Common myeloid progenitor, CD34-positive (primary cell): ENCODE measurements around the gene NCOA7.
A peak's percentile ranks its signal among the peaks of the same experiment; 100 is the strongest.

Source experiments
- CTCF ChIA-PET: fragments of 350-600 bp; sonication (Branson Sonifier 250); formaldehyde crosslinking; loops from one replicate; lab custom pipeline; 2021; ENCODE audit warnings: antibody characterized with exemption; lab: Charles Lee
- POLR2A ChIA-PET: fragments of 350-600 bp; sonication (Branson Sonifier 250); formaldehyde crosslinking; loops from one replicate; lab custom pipeline; 2021; ENCODE audit warnings: antibody characterized with exemption; lab: Charles Lee
- DNase-seq, 3 donors: peaks; one replicate each; pipeline versions ENCODE4 v3.0.0 to v3.0.0-alpha.2; 2013
- H3K27ac ChIP-seq, 2 experiments: 1 replicate in 1 of 2; 2 replicates in 1 of 2; pipeline ENCODE4 v1.7.0; 2013; ENCODE audit warnings: inconsistent platforms in 2 of 2, low read length in 2 of 2, mild to moderate bottlenecking in 2 of 2, low read depth in 1 of 2, moderate library complexity in 1 of 2; ENCODE audit not compliant: severe bottlenecking in 2 of 2, insufficient read depth in 1 of 2, poor library complexity in 1 of 2
- H3K27me3 ChIP-seq, 5 experiments: replicated peaks in 2 of 5; 1 replicate in 3 of 5; 2 replicates in 2 of 5; pipeline versions ENCODE4 v1.6.1 to v1.7.0; 2013; ENCODE audit warnings: low read length in 4 of 5, mild to moderate bottlenecking in 2 of 5, moderate library complexity in 2 of 5, inconsistent platforms in 1 of 5; ENCODE audit not compliant: insufficient read depth in 5 of 5, control insufficient read depth in 4 of 5
- H3K36me3 ChIP-seq, 4 experiments: 1 replicate in 2 of 4; 2 replicates in 2 of 4; pipeline versions ENCODE4 v1.6.1 to v1.7.0; 2013; ENCODE audit warnings: low read length in 3 of 4, control low read depth in 1 of 4, mild to moderate bottlenecking in 1 of 4; ENCODE audit not compliant: control insufficient read depth in 4 of 4, insufficient read depth in 4 of 4
- H3K4me1 ChIP-seq, 4 experiments: 1 replicate in 3 of 4; 2 replicates in 1 of 4; pipeline versions ENCODE4 v1.6.1 to v1.7.1; 2013; ENCODE audit warnings: low read length in 3 of 4, mild to moderate bottlenecking in 3 of 4, control low read depth in 1 of 4, inconsistent platforms in 1 of 4, moderate library complexity in 1 of 4; ENCODE audit not compliant: control insufficient read depth in 4 of 4, insufficient read depth in 4 of 4; ENCODE audit errors: control extremely low read depth in 1 of 4
- H3K4me3 ChIP-seq, 7 experiments: 1 replicate in 4 of 7; 2 replicates in 3 of 7; pipeline versions ENCODE4 v1.5.1 to v1.7.0; 2013; ENCODE audit warnings: mild to moderate bottlenecking in 7 of 7, low read length in 6 of 7, moderate library complexity in 6 of 7, inconsistent platforms in 2 of 7, low read depth in 2 of 7, control low read depth in 1 of 7; ENCODE audit not compliant: insufficient read depth in 4 of 7, control insufficient read depth in 1 of 7; ENCODE audit errors: extremely low read depth in 1 of 7
- H3K9me3 ChIP-seq, 5 experiments: 1 replicate in 4 of 5; 2 replicates in 1 of 5; pipeline versions ENCODE4 v1.6.1 to v1.7.1; 2013; ENCODE audit warnings: low read length in 4 of 5, mild to moderate bottlenecking in 2 of 5, inconsistent platforms in 1 of 5, low read depth in 1 of 5, moderate library complexity in 1 of 5; ENCODE audit not compliant: control insufficient read depth in 4 of 5, insufficient read depth in 2 of 5; ENCODE audit errors: control extremely low read depth in 1 of 5
- WGBS: methylation state at CpG from one replicate; pipeline ENCODE4 v1.1.5; 2013; ENCODE audit not compliant: insufficient coverage; 5-methylcytosine and 5-hydroxymethylcytosine counted together

The NCOA7 gene

DNA sequence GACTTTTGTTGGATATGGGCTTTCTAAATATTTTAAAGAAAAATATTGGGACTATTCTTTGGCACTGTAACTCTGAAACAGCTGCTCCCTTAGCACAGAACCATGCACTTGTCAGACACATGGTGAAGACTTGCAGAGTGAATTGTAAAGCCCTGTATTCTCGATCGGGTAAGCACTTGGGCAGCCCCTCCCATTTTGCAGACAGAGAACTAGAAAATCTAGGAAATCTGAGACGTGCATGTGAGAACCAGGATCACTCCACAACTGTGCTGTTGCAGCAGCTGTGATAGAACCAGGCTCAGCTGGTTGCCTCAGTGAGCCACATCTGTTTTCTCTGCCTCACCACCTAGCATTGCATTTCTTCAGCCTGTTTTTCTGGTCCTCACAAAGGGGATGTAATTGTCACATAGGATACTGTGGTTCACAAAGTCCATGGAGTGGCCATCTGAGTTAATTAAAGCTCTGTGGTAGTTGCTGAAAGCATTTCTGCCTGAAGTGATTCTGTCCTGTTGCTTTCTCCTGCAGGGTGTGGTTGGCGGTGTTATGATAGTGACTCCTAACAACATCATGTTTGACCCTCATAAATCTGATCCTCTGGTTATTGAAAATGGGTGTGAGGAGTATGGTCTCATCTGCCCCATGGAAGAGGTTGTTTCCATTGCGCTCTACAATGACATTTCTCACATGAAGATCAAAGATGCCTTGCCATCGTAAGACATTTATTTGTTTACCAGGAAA, 94.0 kb downstream of the NCOA7 start:
- DNase-seq: no peak
- 60% methylated on average over 4 of the region's 6 CpGs for WGBS
- POLR2A ChIA-PET: no interaction called here

DNA sequence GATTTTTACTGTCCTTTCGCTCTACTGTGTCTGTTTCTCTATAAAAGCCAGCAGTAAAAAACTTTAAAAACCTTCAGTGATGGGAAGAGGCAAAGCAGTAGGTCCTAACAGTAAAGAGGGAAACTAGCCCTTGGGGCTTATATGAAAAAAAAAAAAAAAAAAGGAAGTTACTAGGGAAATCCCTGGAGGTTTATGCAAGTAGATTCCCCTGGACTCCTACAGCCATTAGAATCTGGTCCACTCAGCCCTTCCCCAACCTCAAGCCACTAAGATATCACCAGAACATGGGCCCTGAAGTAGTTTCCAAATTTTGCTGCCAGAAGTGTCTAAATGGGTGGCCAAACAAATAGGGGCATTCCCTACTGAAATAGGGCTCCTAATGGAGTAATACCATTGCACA, 95.3 kb downstream of the NCOA7 start:
- POLR2A ChIA-PET: no interaction called here
- Histone ChIP-seq H3K36me3 (peaks cover 10 to 79% (median 26%) of the 10 kb centered on the region in 4 experiments), H3K4me1 (peaks cover 0 to 25% (median 4%) of the 10 kb centered on the region in 4 experiments), H3K27ac (no peak overlapping the region), H3K4me3 (no peak overlapping the region), H3K27me3 (no peaks in the 10 kb centered on the region), H3K9me3 (no peaks in the 10 kb centered on the region)
- CTCF ChIA-PET: interaction anchor here (0.6 to 2.0 kb wide), 3 partner anchors 8 to 67 kb away, joined by 3 to 9 read pairs (median 3); no protein-coding TSS in a partner anchor
- 100% methylated on average over 1 of the region's 1 CpG for WGBS
- peak in 1 of 3 donors; percentile 13 for DNase-seq

More for the DNA sequence above, 94.0 kb downstream of the NCOA7 start:
- no peaks in the 10 kb centered on the region for H3K27me3 ChIP-seq
- H3K27ac ChIP-seq: no peak overlapping the region
- H3K9me3 ChIP-seq: no peaks in the 10 kb centered on the region
- H3K4me1 ChIP-seq: peaks cover 0 to 25% (median 4%) of the 10 kb centered on the region in 4 experiments
- peak overlapping the region in 1 of 7 experiments; percentile 1 for H3K4me3 ChIP-seq
- peaks cover 8 to 75% (median 28%) of the 10 kb centered on the region in 4 experiments for H3K36me3 ChIP-seq
- CTCF ChIA-PET: interaction anchor here (0.6 to 2.0 kb wide), 10 partner anchors 10 to 99 kb away, joined by 3 to 11 read pairs (median 4); partner anchors contain the start of gene NCOA7

DNA sequence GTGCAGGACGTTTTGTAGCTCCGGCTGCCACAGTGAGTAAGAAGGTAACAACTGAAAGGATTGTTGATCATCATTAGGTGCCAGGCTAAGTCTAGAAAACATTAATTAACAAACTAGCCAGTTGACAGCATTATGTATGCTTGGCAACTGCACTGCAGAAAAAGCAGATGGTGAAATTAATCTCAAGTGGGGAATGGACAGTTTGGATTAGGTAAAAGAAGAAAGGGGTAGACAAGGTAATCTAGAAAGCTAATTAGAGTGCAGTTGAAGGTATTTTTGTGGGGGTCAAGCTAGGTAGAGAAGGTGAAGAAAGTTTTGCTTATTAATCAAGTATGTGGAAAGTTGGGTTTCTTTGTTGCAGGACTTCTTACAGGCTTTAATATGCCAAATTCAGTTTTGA, 96.2 kb downstream of the NCOA7 start:
- ChIA-PET CTCF (interaction anchor here (0.8 to 0.9 kb wide), 2 partner anchors 20 to 66 kb away, joined by 3 read pairs; no protein-coding TSS in a partner anchor), POLR2A (no interaction called here)
- Histone ChIP-seq H3K9me3 (no peaks in the 10 kb centered on the region), H3K4me1 (peaks cover 0 to 25% (median 4%) of the 10 kb centered on the region in 4 experiments), H3K27me3 (no peaks in the 10 kb centered on the region), H3K27ac (no peak overlapping the region), H3K36me3 (peaks cover 10 to 78% (median 24%) of the 10 kb centered on the region in 4 experiments), H3K4me3 (no peak overlapping the region)
- DNase-seq: no peak
- WGBS: no CpG with 5 or more reads among the region's 2 CpGs

DNA sequence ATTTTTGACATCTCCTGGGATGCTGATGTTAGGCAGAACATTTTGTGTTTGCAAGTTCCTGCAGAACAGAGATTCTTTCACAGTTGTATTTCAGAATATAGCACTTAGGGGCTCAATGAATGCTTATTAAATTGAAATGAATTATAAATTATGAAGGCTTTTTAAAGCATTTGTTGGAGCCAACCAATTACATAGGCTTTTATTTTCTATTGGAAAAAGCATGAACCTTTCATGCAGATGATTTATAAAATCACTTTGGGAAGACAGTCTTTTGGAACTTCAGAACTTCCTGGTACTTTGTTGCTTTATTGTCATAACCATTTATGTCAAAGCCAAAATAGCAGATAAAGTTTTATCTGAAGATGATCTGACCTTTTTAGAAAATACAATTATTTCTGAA, 96.6 kb downstream of the NCOA7 start:
- CTCF ChIA-PET: interaction anchor here (0.8 to 2.7 kb wide), 5 partner anchors 9 to 106 kb away, joined by 3 to 12 read pairs (median 7); partner anchors contain the start of gene NCOA7

DNA sequence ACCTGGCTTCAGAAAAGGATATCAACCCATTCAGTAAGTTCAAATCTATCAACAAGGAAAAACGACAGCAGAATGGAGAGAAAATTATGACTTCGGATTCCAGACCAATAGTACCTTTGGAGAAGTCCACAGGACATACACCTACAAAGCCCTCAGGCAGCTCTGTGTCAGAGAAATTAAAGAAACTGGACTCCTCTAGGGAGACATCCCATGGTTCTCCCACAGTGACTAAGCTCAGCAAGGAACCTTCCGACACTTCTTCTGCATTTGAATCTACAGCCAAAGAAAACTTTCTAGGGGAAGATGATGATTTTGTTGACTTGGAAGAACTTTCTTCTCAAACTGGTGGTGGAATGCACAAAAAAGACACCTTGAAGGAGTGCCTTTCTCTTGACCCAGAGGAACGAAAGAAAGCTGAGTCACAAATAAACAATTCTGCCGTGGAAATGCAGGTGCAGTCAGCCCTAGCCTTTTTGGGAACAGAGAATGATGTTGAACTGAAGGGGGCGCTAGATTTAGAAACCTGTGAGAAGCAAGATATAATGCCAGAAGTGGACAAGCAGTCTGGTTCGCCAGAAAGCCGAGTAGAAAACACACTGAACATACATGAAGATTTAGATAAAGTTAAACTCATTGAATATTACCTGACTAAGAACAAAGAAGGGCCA, 98.4 kb downstream of the NCOA7 start:
- Histone ChIP-seq H3K36me3 (peaks cover 17 to 74% (median 27%) of the 10 kb centered on the region in 4 experiments), H3K27ac (no peak overlapping the region), H3K4me1 (peaks cover 0 to 20% (median 1%) of the 10 kb centered on the region in 4 experiments), H3K9me3 (no peaks in the 10 kb centered on the region), H3K27me3 (no peaks in the 10 kb centered on the region), H3K4me3 (no peak overlapping the region)
- ChIA-PET POLR2A (no interaction called here), CTCF (interaction anchor here (0.8 to 4.5 kb wide), 9 partner anchors 10 to 107 kb away, joined by 3 to 20 read pairs (median 10); partner anchors contain the start of gene NCOA7)
- DNase-seq: peak; percentile 51 to 73 (median 70)
- 90% methylated on average over 4 of the region's 8 CpGs for WGBS

More for the DNA sequence above, 96.6 kb downstream of the NCOA7 start:
- Histone ChIP-seq H3K27me3 (no peaks in the 10 kb centered on the region), H3K36me3 (peaks cover 10 to 75% (median 23%) of the 10 kb centered on the region in 4 experiments), H3K4me3 (no peak overlapping the region), H3K27ac (no peak overlapping the region), H3K9me3 (no peaks in the 10 kb centered on the region), H3K4me1 (peaks cover 0 to 25% (median 4%) of the 10 kb centered on the region in 4 experiments)
- no peak for DNase-seq
- POLR2A ChIA-PET: no interaction called here

DNA sequence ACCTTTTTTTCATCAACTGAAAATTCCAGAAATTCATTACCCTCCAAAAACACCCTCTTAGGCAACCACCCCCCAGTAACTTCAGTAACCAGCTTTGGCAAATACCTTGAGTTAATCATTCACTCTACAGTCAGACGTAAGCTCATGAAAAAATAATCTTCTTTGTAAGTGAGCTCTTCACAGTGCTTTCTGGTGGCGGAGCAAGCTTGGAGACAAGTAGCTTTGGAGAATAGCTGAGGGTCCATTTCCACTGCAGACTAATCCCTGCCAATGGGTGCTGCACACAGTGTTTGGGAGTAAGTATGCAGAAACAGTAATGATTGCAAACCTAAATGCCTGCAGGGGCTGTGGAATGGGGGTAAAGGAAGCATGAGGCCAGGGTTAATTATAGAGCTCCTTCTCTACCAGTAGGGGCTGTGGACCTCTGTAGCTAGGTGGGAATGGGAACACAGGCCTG, 109.0 kb downstream of the NCOA7 start:
- no peak for DNase-seq
- Histone ChIP-seq H3K4me1 (peaks cover 0 to 9% (median 6%) of the 10 kb centered on the region in 4 experiments), H3K36me3 (peaks cover 9 to 57% (median 18%) of the 10 kb centered on the region in 4 experiments), H3K4me3 (no peak overlapping the region), H3K9me3 (no peaks in the 10 kb centered on the region), H3K27ac (no peak overlapping the region), H3K27me3 (no peaks in the 10 kb centered on the region)
- POLR2A ChIA-PET: no interaction called here
- WGBS: 89% methylated on average over 1 of the region's 2 CpGs
- CTCF ChIA-PET: interaction anchor here (0.6 to 9.4 kb wide), 10 partner anchors 8 to 118 kb away, joined by 3 to 127 read pairs (median 8); partner anchors contain the start of genes HINT3 and NCOA7
